NCI-H2107 (cell line): Measurements from ENCODE around the gene AHR.
"Not testable (repeated sequence)": the region's sequence is repeated elsewhere in the genome, so short reads cannot be mapped to it uniquely, and the experiment has no call there.

Experiments used
- DNase-seq: peaks from one replicate; lab custom pipeline; 2025; lab: John Stamatoyannopoulos, UW

AHR gene

GRCh38 chr7:17376595-17376994 is 78.1 kb downstream of the AHR start:
- no peak for DNase-seq

GRCh38 chr7:17380736-17381662 is 82.5 kb downstream of the AHR start:
- no peak for DNase-seq

- DNase-seq: not testable (repeated sequence)
Observed at GRCh38 chr7:17382408-17383354, 84.2 kb downstream of the AHR start.

- no peak for DNase-seq
Observed at GRCh38 chr7:17384400-17384799, 85.9 kb downstream of the AHR start.

GRCh38 chr7:17385612-17386011 is 87.2 kb downstream of the AHR start:
- DNase-seq: no peak

- DNase-seq: no peak
Observed at GRCh38 chr7:17390392-17390791, 91.9 kb downstream of the AHR start.

GRCh38 chr7:17391366-17391765 is 92.9 kb downstream of the AHR start:
- DNase-seq: no peak

GRCh38 chr7:17392846-17393245 is 94.4 kb downstream of the AHR start:
- no peak for DNase-seq

- DNase-seq: not testable (repeated sequence)
Observed at GRCh38 chr7:17394563-17394962, 96.1 kb downstream of the AHR start.
